Measurements from ENCODE around the gene EMID1. TPM values are rescaled to one million over a fixed set of nuclear protein-coding genes. Genes with fewer than 3 reads are reported as not detected.
A peak's percentile ranks its signal among the peaks of the same experiment; 100 is the strongest.

The EMID1 gene
- total and polyA plus RNA-seq, 8 donors: 10.5 to 110 (median 85.9) TPM

- no peaks in the 10 kb centered on the region for H3K9me3 ChIP-seq
- ATAC-seq: no peak
- H3K27ac ChIP-seq: no peak overlapping the region
These were observed 9.6 kb upstream of the EMID1 start for GRCh38 chr22:29195964-29196666.

GRCh38 chr22:29197096-29197495 lies 8.6 kb upstream of the EMID1 start:
- Histone ChIP-seq H3K4me3 (no peak overlapping the region), H3K9me3 (no peaks in the 10 kb centered on the region), H3K27ac (no peak overlapping the region), H3K36me3 (no peaks in the 10 kb centered on the region), H3K4me1 (peaks cover 2 to 3% of the 10 kb centered on the region in 2 donors), H3K27me3 (no peaks in the 10 kb centered on the region)
- intact Hi-C loops (cut with DNase I): no loop called here
- ATAC-seq (no peak), DNase-seq (no peak)
- TF ChIP-seq CTCF (IDR thresholded peaks at IDR 0.05): no peak

More at GRCh38 chr22:29195964-29196666, 9.6 kb upstream of the EMID1 start:
- intact Hi-C loops (cut with DNase I): no loop called here
- no peak for TF ChIP-seq CTCF (IDR thresholded peaks at IDR 0.05)
- Histone ChIP-seq H3K36me3 (no peaks in the 10 kb centered on the region), H3K4me1 (no peaks in the 10 kb centered on the region), H3K4me3 (no peak overlapping the region), H3K27me3 (no peaks in the 10 kb centered on the region)
- peak in 1 of 4 donors; percentile 22 for DNase-seq

- no peak for TF ChIP-seq CTCF (IDR thresholded peaks at IDR 0.05)
- no peaks in the 10 kb centered on the region for H3K36me3 ChIP-seq
- H3K4me3 ChIP-seq: no peak overlapping the region
- peaks cover 10 to 14% of the 10 kb centered on the region in 2 donors for H3K4me1 ChIP-seq
- ATAC-seq: no peak
- no peak overlapping the region for H3K27ac ChIP-seq
- peak in 1 of 4 donors; percentile 9 for DNase-seq
- no peaks in the 10 kb centered on the region for H3K9me3 ChIP-seq
- intact Hi-C loops (cut with DNase I): no loop called here
- no peaks in the 10 kb centered on the region for H3K27me3 ChIP-seq
These were observed 7.5 kb upstream of the EMID1 start for GRCh38 chr22:29198240-29198639.

- DNase-seq: peak in 1 of 4 donors; percentile 12
- ATAC-seq: no peak
- intact Hi-C loops (cut with DNase I): no loop called here
These were observed 5.8 kb upstream of the EMID1 start for GRCh38 chr22:29199702-29200400.

More at GRCh38 chr22:29199702-29200400, 5.8 kb upstream of the EMID1 start:
- H3K4me1 ChIP-seq: peaks cover 10 to 23% of the 10 kb centered on the region in 2 donors
- H3K4me3 ChIP-seq: no peak overlapping the region
- peaks cover 0 to under 1% of the 10 kb centered on the region in 2 donors for H3K27me3 ChIP-seq
- no peaks in the 10 kb centered on the region for H3K9me3 ChIP-seq
- TF ChIP-seq CTCF (IDR thresholded peaks at IDR 0.05): no peak
- no peaks in the 10 kb centered on the region for H3K36me3 ChIP-seq
- H3K27ac ChIP-seq: no peak overlapping the region
